A673 (cell line): ENCODE measurements around the gene NCAPH2.

Experiments used
- EZH2 ChIP-seq: fragments of 200-600 bp; sonication (generic); IDR thresholded peaks from 2 replicates; pipeline ENCODE4 v1.6.1; 2017; ENCODE audit warnings: borderline replicate concordance, low read depth, mild to moderate bottlenecking, mixed read lengths, antibody characterized with exemption, low read length; ENCODE audit not compliant: poor library complexity, severe bottlenecking
- TF ChIP-seq, protein P1 (sequence below): fragments of 300-800, 200-600 bp; sonication (generic); conservative IDR thresholded peaks from 2 replicates; pipeline ENCODE4 v1.5.1; 2017; ENCODE audit warnings: low read depth, mild to moderate bottlenecking, antibody characterized with exemption, low read length, moderate library complexity, mixed read lengths

DNA sequence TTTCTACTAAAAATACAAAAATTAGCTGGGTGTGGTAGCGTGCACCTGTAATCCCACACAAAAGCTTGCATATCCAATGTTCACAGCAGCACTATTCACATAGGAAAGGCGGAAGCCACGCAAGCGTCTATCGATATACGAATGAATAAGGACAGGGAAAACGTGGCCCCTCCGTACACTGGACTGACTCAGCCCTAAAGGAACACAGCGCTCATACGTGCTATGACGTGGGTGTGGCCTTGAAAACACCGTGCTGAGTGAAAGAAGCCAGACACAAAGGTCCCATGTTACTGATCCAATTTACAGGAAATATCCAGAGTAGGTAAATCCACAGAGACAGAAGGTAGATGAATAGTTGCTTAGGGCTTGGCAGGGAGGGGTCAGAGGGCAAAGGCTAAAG, 7.6 kb upstream of the NCAPH2 start:
- no peak for TF ChIP-seq EZH2
- TF ChIP-seq, protein P1, sequence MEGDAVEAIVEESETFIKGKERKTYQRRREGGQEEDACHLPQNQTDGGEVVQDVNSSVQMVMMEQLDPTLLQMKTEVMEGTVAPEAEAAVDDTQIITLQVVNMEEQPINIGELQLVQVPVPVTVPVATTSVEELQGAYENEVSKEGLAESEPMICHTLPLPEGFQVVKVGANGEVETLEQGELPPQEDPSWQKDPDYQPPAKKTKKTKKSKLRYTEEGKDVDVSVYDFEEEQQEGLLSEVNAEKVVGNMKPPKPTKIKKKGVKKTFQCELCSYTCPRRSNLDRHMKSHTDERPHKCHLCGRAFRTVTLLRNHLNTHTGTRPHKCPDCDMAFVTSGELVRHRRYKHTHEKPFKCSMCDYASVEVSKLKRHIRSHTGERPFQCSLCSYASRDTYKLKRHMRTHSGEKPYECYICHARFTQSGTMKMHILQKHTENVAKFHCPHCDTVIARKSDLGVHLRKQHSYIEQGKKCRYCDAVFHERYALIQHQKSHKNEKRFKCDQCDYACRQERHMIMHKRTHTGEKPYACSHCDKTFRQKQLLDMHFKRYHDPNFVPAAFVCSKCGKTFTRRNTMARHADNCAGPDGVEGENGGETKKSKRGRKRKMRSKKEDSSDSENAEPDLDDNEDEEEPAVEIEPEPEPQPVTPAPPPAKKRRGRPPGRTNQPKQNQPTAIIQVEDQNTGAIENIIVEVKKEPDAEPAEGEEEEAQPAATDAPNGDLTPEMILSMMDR, result no peak
